Muscle layer of duodenum (tissue), 2 donors: ENCODE results near the gene OTX2.

Source experiments
- H3K27ac ChIP-seq: one replicate; pipeline ENCODE4 v1.7.0; 2013; ENCODE audit warnings: mild to moderate bottlenecking, low read length
- H3K27me3 ChIP-seq: one replicate; pipeline ENCODE4 v1.7.0; 2013; ENCODE audit warnings: low read depth, mild to moderate bottlenecking, control low read depth, low read length
- H3K36me3 ChIP-seq, 2 donors: one replicate each; pipeline ENCODE4 v1.7.0; 2013; ENCODE audit warnings: low read length in 2 of 2, control low read depth in 1 of 2, mild to moderate bottlenecking in 1 of 2; ENCODE audit not compliant: insufficient read depth in 2 of 2, control insufficient read depth in 1 of 2
- H3K4me1 ChIP-seq, 2 donors: one replicate each; pipeline ENCODE4 v1.7.0; 2013; ENCODE audit warnings: low read length in 2 of 2, mild to moderate bottlenecking in 2 of 2, control low read depth in 1 of 2, moderate library complexity in 1 of 2; ENCODE audit not compliant: insufficient read depth in 2 of 2, control insufficient read depth in 1 of 2
- H3K4me3 ChIP-seq, 2 donors: one replicate each; pipeline ENCODE4 v1.7.0; 2013; ENCODE audit warnings: low read length in 2 of 2, low read depth in 1 of 2, mild to moderate bottlenecking in 1 of 2
- H3K9me3 ChIP-seq, 2 donors: one replicate each; pipeline ENCODE4 v1.7.0; 2013; ENCODE audit warnings: low read length in 2 of 2, control low read depth in 1 of 2, mild to moderate bottlenecking in 1 of 2; ENCODE audit not compliant: control insufficient read depth in 1 of 2
- donor health status: healthy.

The OTX2 gene

DNA sequence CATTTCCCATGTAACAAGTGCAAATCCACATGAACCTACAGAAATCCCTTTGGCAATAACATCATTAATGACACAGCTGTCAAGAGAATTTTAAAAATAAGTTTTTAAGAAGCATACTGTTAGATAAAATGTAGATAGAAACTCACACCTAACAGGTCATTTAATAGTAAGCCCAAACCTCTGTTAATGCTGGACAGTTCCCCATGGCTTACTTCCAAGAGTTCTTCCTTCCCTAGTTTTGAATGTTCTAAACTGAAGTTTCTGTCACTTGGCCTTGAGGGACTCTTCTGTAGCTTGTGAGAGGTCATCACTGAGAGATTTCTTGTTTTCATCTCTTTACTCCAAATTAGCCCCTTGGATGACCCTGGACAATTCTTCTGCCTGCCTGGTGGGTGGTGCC is 22.7 kb downstream of the OTX2 start:
- no peaks in the 10 kb centered on the region for H3K36me3 ChIP-seq
- H3K4me3 ChIP-seq, result no peak overlapping the region
- no peaks in the 10 kb centered on the region for H3K9me3 ChIP-seq
- no peak overlapping the region for H3K27ac ChIP-seq
- no peaks in the 10 kb centered on the region for H3K27me3 ChIP-seq
- no peaks in the 10 kb centered on the region for H3K4me1 ChIP-seq

DNA sequence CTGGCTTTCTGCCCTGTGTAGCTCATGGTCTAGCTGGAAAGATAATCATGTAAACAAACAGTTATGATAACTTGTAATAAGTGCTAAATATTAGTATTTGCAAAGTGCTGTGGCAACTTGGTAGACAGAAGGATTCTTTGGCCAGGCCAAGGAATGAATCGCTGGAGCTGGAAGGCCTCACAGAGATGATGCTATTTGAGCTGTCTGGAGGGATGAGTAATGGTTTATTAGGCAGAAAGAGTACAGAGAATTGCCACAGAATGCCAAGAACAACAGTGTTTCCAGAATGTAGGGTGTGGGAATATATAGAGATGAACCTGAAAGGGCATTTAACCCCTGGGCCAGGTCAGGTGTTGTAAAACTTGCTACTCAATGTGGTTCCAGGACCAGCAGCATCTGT is 27.6 kb downstream of the OTX2 start:
- H3K36me3 ChIP-seq, result no peaks in the 10 kb centered on the region
- H3K9me3 ChIP-seq, result no peaks in the 10 kb centered on the region
- H3K27me3 ChIP-seq, result no peaks in the 10 kb centered on the region
- no peaks in the 10 kb centered on the region for H3K4me1 ChIP-seq
- no peak overlapping the region for H3K4me3 ChIP-seq
- no peak overlapping the region for H3K27ac ChIP-seq

DNA sequence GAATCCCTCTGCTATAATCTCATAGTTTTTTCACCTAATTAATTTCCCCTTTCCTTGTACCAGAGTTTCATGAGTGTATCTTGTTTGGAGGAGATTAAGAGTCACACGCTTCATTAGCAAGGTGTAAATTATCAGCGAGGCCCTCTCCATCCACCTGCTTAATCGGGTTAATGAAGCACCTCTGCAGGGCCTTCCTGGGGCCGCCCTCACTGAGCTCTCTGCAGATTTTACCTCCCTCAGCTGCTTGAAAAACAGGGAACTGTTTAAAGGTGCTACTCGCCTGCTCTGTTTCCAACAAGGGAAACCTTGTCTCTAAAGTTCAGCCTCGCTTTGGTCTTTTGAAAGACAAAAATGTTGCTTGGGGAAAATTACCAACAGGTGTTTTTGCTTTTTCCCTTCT is 35.8 kb downstream of the OTX2 start:
- Histone ChIP-seq H3K9me3 (no peaks in the 10 kb centered on the region), H3K27me3 (no peaks in the 10 kb centered on the region), H3K4me1 (no peaks in the 10 kb centered on the region), H3K27ac (no peak overlapping the region), H3K36me3 (no peaks in the 10 kb centered on the region), H3K4me3 (no peak overlapping the region)

DNA sequence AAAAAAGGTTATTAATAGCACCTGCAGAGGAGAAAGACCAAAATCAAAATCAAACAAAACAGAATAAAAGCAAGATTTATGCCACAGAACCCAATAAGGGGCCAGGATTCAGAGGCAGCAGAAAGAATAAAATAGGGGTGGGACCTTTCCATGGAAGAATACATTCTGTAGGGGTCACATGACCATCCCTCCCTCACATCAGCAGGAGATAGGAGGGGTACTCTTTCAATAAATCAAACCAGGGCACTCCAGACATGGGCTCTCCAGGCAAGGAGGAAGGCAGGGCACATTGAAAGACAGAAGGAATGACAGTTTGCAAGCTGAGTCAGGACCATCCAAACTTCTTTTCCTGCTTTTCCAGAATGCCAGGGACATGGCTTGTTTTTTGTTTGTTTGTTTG is 39.8 kb downstream of the OTX2 start:
- Histone ChIP-seq H3K27me3 (no peaks in the 10 kb centered on the region), H3K4me1 (no peaks in the 10 kb centered on the region), H3K4me3 (no peak overlapping the region), H3K36me3 (no peaks in the 10 kb centered on the region), H3K27ac (no peak overlapping the region), H3K9me3 (no peaks in the 10 kb centered on the region)

DNA sequence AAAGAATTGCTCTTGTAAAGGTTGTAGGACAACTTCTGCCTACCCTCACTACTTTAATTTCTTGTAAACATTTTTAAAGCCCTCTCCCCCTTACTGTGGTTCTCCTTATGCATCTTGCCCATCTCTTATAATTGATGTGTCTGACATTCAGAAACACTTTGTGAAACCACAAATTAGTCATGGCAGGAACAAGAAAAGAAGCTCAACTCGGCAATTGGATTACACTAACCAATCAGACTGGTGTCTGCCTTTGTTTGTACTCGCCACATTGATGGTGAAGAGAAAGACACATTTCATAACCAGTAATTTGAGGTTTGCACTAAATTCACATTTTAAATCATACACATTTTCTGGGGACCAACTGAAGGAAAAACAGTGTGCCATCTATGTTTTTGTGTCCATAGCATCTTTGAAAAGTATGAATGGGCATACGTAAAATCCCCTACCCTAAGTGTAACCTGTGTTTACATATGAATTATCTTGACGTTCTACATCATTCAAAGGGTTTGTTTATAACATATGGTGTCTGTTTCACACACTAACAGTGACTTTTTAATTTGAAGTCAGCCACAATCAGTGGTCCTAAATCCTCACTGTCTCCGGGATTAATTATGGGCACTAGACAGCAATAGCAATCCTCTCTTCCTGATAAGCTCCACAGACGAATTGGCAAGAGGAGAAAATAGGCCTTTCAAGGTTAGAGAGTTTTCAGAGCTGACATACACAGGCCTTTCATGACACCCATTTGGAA is 49.9 kb downstream of the OTX2 start:
- H3K36me3 ChIP-seq, result no peaks in the 10 kb centered on the region
- H3K4me1 ChIP-seq, result no peaks in the 10 kb centered on the region
- no peaks in the 10 kb centered on the region for H3K9me3 ChIP-seq
- H3K4me3 ChIP-seq, result no peak overlapping the region
- no peaks in the 10 kb centered on the region for H3K27me3 ChIP-seq
- no peak overlapping the region for H3K27ac ChIP-seq

DNA sequence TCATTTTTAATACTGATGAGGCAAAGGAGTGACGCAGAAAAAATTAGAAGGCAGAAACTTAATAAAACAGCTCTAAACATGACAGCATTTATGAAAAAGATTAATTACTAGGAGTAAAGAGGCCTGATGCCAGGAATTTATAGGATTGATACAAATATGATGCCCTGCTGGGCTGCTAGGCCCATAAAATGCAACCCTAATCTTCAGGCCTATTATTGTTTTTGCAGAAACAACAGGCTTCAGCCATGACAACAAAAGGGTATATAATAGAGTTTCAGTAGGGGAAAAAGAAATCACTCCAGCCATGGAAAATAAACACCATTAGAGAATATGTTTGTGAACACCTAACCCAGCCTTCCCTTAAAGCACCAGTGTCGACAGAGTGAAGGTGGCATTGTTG is 50.6 kb downstream of the OTX2 start:
- Histone ChIP-seq H3K4me1 (no peaks in the 10 kb centered on the region), H3K36me3 (no peaks in the 10 kb centered on the region), H3K27ac (no peak overlapping the region), H3K9me3 (no peaks in the 10 kb centered on the region), H3K27me3 (no peaks in the 10 kb centered on the region), H3K4me3 (no peak overlapping the region)

DNA sequence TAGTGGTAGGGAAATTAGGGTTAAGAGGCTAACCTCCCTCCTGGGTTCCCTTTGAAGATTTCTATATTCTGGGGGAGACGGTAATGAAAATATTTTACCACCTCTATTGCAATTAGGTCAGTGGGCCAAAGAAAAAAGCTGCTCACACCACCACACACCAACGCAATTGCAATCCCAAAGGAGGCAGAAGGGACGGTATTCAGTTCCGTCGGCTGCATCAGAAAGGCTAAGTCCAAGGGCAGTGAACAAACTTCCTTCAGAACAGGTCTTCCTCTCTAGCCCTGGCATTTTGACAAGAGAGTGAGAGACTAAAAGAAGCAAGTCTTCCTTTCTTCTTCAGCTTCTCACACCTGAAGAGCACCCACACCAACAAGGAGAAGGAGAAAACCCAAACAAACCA is 51.2 kb downstream of the OTX2 start:
- Histone ChIP-seq H3K27ac (no peak overlapping the region), H3K4me1 (no peaks in the 10 kb centered on the region), H3K4me3 (no peak overlapping the region)

DNA sequence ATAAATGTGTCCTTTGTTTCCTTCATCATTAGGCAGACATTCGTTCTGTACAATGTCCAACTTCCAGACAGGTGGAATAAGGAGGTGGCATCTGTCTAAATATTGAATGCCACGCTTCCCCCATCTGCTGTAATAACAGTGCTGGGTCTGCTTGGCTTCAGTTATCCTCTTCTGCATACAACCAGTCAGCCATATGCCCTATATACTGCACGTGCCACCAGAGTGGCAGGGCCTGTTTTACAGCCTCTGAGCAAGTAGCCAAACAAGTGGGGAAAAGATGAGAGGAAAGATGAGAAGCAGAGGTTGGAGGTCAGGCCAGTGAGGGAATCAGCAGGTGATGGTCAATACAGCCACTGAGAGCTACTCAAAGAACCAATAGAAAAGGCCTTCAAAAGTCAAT is 55.4 kb downstream of the OTX2 start:
- Histone ChIP-seq H3K27me3 (no peaks in the 10 kb centered on the region), H3K36me3 (no peaks in the 10 kb centered on the region), H3K27ac (no peak overlapping the region), H3K9me3 (no peaks in the 10 kb centered on the region), H3K4me3 (no peak overlapping the region), H3K4me1 (no peaks in the 10 kb centered on the region)

More for the DNA sequence above, 51.2 kb downstream of the OTX2 start:
- Histone ChIP-seq H3K9me3 (no peaks in the 10 kb centered on the region), H3K36me3 (no peaks in the 10 kb centered on the region), H3K27me3 (no peaks in the 10 kb centered on the region)

DNA sequence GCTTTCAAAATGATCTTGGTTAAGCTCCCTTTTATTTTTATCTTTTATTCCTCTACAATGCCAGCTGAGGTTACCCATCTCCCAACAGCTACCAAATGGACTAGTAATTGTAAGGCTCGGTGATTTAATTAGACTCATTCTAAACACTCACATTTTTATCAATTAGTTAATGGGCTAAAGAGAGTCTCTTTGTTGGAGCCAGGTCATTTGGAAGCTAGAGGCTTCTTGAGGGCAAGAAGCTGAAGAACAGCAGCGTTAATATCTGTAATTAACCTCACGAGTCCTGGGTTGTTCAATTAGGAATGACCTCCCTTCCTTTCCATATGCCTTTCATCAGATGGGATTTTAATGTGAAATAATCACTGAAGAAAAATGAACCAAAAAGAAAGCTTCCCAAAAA is 56.9 kb downstream of the OTX2 start:
- Histone ChIP-seq H3K9me3 (no peaks in the 10 kb centered on the region), H3K36me3 (no peaks in the 10 kb centered on the region), H3K4me3 (no peak overlapping the region), H3K27ac (no peak overlapping the region), H3K27me3 (no peaks in the 10 kb centered on the region), H3K4me1 (no peaks in the 10 kb centered on the region)

DNA sequence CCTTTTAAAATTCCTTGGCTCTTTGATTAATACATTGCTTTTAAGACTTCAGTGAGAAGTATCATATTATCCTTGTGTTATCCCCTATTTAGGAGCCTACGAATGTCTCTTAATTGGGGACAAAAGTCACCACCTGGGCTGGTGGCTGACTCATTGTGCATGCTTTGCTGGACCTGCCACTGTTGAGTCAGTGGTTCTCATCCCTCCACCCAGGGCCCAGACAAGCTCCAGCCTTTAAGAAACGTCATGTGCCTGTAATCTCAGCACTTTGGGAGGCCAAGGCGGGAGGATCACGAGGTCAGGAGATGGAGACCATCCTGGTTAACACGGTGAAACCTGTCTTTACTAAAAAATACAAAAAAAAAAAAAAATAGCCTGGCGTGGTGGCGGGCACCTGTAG is 57.9 kb downstream of the OTX2 start:
- H3K4me1 ChIP-seq, result no peaks in the 10 kb centered on the region
- no peak overlapping the region for H3K4me3 ChIP-seq
- H3K27me3 ChIP-seq, result no peaks in the 10 kb centered on the region
- H3K36me3 ChIP-seq, result no peaks in the 10 kb centered on the region
- H3K27ac ChIP-seq, result no peak overlapping the region
- H3K9me3 ChIP-seq, result no peaks in the 10 kb centered on the region

DNA sequence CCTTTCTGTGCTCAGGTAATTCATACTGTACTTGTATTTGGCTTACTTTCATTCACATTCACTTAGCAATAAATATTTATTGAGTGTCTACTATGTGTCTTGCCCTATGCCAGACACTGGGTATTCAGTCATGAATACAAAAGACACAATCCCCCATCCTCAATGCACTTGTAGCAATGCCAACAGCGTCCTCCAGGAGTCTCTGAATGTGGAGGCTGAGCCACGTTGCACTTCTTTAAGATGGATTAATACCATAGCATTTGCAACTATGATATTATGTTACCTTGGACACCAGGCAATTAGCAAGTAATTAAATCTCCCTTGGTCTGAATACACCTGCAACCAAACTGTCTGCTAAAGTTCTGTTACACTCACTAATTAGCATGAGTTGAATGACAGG is 58.8 kb downstream of the OTX2 start:
- H3K36me3 ChIP-seq, result no peaks in the 10 kb centered on the region
- no peaks in the 10 kb centered on the region for H3K27me3 ChIP-seq
- H3K4me3 ChIP-seq, result no peak overlapping the region
- no peak overlapping the region for H3K27ac ChIP-seq
- no peaks in the 10 kb centered on the region for H3K9me3 ChIP-seq
- no peaks in the 10 kb centered on the region for H3K4me1 ChIP-seq
